ENCODE measurements around the gene PANX1.
A peak's percentile ranks its signal among the peaks of the same experiment; 100 is the strongest.

Gene PANX1

DNA sequence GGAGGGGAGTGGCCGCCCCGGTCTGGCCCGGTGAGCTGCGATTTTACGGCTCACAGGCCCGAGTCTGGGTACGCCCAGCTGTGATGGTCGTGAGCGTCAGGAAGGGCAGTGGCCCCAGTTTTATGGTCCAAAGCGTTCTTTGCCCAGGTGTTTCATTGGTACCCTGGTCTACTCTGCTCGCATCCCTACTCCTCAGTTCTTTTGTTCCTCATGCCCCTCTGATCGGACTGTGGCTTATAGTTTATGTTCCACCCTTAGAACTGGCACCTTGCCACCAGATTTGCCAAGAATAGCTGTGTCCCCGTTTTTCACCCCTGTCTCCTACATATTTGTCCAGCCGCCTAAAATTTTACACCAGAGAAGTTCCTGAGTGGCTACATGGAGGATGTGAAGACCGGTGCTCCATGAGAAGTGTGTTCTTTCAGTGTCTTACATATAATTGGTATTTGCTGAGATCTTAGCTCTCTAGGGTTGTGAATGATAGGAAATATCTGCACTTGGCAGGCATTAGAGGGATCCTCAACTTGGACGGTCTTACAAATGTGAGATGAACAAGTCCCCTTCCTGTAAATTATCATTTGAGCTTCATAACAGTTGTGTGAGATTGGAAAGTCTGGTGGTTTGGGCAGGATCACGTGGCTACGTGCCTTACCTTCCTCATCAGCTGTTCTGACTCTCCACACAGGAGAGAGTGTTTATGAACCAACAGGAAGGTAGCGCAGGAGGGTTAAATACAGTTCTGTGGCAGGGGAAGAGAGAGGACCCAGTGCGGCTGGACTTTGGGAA is 1.1 kb downstream of the PANX1 start:
- DNase-seq (ENCODE audit: low read depth in 2 of 2): no peak

DNA sequence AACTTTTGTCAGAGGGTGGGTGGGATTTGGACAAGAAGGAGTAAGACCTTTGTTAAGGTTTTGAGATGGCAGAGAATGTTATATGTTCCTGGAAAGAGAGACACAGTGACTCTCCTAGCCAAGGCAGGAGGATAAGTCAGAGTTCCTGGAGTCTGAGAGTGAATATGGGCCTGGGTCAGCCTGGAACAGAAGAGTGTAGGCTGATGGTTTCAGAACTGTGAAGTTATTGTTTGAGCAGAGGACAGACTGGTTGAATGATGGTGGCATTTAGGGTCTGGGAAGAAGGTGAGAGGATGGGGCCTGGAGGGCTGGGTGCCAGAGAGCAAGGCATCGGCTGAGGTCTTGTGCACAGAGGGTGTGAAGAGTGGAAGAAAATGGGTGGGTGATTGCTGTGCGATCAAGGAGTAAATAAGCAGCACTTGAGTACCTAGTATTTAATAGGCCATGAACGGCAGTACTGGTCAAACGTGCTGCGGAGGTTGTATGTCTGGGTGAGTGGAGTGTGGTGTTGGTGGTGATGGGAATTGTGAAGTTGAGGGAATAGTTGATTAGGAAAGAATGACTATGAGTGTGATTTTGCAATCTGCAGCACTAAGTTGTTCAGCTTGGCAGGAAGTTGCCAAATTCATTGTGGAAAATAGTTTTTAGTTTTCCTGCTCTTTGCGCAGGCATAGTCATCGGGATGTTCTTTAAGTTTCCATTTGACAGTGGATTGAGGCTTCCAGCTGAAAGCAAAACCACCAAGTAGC is 1.8 kb downstream of the PANX1 start:
- no peak for DNase-seq (ENCODE audit: low read depth in 2 of 2)

DNA sequence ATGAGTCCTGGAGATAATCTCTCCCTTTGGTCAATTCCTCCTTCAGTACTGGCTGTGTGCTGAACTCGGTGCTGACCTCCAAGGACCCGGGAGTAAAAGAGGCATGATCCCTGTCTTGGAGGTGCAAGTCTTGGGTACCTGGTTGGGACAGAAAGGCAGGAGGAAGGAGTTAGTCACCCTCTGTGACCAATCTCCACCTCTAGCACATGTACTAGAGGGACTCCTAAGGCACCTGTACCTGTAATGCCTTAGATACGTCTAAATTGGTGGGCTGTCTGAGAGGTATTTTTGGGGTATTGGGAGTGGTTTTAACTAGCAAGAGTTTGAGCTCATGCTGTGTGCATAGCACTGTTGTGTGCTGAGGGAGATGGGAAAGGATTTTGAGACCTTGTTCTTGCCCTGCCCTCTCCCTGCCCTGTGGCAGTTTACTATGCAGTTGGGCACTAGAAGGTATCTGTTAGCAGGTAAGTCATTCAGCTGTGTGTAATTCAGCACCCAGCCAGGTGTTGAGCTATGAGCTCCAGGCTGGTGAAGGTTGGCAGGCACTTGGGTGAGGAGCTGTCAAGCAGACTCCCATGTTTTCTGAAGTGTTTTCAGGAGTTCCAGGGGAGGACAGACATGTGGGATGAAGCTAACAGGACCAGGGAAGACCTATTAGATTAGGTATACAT is 2.5 kb downstream of the PANX1 start:
- no peak for DNase-seq (ENCODE audit: low read depth in 2 of 2)

GRCh38 chr11:94131718-94132115 is 3.1 kb downstream of the PANX1 start:
- no peak for DNase-seq (ENCODE audit: low read depth in 2 of 2)

DNA sequence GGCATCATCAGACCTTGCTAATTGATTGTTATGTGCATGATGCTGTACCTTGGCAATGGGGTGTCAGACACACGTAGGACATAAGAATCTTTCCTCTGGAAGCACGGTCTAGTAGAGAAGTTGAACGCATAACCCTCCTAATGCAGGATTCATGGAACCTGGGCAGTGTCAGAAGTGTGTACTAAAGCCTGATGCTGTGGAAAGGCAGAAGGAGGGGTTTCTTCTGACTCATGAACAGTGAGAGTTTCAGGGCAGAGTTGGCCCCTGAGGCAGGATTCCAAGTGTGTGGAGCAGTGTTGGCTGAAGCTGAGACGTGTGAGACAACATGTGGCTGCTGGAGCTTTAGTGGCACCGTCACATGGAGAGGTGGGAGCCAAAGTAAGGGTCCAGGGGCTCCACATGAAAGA is 3.5 kb downstream of the PANX1 start:
- no peak for DNase-seq (ENCODE audit: low read depth in 2 of 2)

- DNase-seq (ENCODE audit: low read depth in 2 of 2): no peak
Observed at GRCh38 chr11:94132823-94133408, 4.3 kb downstream of the PANX1 start.

DNA sequence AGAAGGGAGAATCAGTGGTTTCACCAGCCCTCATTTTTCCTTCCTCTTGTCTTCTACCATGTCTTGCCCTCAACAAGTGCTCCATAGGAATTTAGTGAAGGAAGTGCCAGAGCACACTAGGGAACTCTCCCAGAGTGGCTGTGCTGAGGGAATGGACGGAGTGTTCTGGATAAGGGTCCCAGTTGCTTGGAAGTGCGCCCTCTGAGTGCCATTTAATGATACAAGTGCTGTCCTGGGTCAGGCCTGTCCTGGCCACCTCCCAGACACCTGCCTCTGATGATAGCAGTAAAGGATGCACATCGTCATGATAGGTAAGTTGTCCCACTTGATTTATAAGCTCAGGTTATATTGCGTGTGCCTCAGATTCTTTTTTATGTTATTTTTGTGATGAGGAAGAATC is 5.1 kb downstream of the PANX1 start:
- no peak for DNase-seq (ENCODE audit: low read depth in 2 of 2)

DNA sequence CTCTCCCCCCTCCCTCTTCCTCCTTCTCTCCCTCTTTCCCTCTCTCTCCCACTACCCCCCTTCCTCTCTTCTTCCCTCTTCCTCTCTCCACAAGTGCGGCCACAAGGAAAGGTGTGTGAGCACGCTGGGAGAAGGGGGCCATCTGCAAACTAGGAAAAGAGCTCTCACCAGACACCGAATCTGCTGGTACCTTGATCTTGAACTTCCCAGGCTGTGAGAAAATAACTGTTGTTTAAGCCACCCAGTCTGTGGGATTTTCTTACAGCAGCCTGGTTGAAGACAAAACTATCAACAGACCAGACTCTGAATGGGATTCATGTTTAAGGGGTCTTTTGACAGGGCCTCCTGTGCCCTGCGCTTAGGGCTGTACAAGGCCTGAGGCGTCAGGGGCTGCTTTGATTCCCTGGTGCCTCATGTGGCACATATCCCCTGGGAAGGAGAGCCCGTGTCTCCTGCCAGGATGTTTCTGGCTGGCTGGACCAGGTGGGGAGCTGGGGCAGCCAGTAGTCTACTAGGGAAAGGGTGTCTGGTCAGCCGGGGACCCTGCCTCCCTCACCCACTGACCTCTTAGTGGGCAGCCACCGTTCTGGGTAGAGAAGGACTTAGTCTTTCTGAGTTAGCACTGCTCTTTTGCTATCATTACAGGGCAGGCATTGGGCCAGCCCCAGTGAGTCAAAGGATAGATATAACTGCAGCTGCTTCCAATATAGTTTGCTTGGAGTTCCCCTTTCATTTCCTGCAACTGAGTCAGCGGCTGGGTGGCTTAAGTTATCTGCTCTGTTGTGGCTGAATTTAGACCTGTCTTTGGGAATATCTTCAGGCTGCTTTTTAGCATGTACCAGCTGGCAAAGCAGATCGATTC is 6.2 kb downstream of the PANX1 start:
- DNase-seq (ENCODE audit: low read depth in 2 of 2): no peak

DNA sequence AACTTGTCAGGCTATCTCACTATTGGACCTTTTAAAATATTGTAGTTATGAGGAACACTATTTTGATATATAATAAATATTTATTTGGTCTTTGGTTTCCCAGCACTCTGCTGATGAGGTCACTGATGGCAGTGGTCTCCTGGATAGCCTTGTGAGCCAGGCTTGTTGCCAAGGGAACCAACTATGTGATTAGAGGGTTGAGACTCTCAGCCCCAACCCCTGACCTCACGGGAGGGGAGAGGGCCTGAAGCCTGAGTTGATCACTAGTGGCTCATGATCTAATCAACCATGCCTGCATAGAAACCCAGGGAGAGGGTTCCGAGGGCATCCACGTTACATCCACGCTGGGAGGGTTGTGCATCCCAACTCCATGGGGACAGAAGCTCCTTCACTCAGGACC is 10.8 kb downstream of the PANX1 start:
- no peak for DNase-seq (ENCODE audit: low read depth in 2 of 2)

GRCh38 chr11:94140154-94140655 is 11.6 kb downstream of the PANX1 start:
- DNase-seq (ENCODE audit: low read depth in 2 of 2): no peak

GRCh38 chr11:94141511-94142307 is 13.1 kb downstream of the PANX1 start:
- no peak for DNase-seq (ENCODE audit: low read depth in 2 of 2)

DNA sequence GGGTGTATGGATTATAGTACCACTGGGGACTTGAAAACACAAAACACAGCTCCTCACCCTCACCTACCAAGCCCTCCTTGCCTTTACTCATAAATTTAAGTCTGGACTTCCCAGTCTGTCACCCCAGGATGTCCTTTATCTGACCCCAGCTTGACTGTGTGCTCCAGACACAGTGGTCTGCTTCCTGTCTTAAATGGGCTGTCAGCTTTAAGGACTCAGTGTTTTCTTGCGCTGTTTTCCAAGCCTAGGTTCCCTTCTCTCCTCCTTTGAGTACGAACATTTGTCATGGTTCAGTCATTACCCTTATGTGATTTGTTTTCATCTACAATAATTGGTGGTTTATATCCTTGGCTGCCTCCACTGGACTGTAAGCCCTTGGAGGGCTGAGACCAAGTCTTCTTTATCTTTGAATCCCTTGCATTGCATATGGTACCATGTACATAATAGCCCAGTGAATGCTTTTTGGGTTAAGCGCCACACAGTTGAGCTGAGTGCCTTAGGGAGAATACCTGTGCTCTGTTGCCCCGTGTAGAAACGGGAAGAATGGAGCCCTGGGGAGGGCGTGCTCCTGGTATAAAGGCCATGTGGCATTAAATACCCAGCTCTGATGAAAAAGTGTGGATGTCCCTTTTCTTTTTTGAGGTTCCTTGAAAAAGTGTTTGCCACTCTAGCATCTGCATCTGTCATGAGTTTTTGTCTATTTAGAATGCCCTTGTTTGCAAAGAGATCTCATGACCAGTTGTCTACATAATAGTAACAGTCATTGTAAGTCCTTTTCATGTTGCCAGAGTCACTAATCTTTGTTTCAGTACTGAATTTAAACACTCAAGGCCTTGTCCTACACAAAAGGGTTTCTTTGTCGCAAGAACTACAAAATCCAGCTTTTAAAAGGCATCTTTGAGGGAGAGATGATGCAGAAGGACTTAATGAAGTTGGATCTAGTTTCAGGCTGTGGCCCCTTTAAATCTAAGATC is 14.0 kb downstream of the PANX1 start:
- no peak for DNase-seq (ENCODE audit: low read depth in 2 of 2)

- no peak for DNase-seq (ENCODE audit: low read depth in 2 of 2)
Observed at GRCh38 chr11:94144216-94144615, 15.6 kb downstream of the PANX1 start.

DNA sequence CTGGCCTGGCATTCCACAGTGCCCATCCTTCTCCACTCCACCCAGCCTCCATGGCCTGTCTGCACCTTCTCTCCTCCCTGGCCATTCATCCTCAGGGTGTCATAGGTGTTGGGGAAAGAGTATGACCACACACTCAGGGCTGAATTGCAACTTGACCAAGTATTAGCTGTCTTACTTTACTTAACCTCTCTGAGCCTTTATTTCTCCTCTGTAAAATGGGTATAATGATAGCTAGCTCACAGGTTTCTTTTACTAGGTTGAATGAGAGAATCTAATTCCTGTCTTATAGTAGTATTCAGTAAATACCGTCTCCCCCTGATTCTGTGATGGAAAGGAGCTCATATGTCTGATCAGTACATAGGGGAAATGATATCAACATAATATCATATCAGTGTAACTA is 16.0 kb downstream of the PANX1 start:
- DNase-seq (ENCODE audit: low read depth in 2 of 2): no peak

- no peak for DNase-seq (ENCODE audit: low read depth in 2 of 2)
Observed at GRCh38 chr11:94145431-94145830, 16.8 kb downstream of the PANX1 start.

DNA sequence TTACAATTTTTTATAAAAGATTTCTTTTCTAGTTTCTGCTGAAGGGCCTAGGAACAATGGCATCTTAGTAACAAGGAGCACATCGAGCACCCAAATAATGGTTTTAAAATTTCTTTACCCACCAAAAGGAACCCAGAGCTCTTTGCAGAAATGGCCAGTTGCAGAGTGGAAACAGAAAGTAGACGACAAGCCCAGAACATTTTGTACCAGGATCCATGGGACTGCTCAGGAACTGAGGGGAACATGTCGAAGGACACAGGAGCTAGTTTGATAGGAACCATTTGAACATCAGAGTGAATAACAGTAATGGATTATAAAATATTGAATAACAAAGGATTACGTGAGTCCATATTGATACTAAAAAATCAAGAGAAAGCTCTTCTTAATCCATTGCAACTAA is 17.3 kb downstream of the PANX1 start:
- DNase-seq (ENCODE audit: low read depth in 2 of 2): no peak

- peak in 1 of 2 donors; percentile 10 for DNase-seq (ENCODE audit: low read depth in 2 of 2)
Observed at GRCh38 chr11:94147433-94147845, 18.8 kb downstream of the PANX1 start.

DNA sequence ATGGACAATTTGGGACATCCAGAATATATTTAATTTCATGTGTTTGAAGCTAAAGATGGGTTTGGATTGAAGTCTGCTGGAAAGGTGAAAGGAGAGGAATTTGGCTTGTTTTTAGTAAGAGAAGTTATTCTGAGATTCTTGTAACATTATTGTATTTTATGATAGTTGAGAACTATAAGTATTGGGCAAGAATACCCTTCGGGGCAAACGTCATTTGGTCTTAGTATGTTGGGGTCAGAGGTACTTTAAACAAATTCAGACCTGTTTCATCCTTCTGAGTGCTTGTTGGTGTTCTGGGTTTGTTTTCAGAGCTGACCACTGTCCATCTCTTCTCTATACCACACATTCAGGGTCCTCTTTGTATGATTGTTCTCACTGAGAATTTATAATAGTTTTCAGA is 19.5 kb downstream of the PANX1 start:
- DNase-seq (ENCODE audit: low read depth in 2 of 2): no peak

GRCh38 chr11:94149431-94150017 is 20.9 kb downstream of the PANX1 start:
- DNase-seq (ENCODE audit: low read depth in 2 of 2): no peak
